Erythroblast (primary cell): ENCODE measurements around the gene SCN5A.

Experiments
- DNase-seq, 2 experiments: peaks; one replicate each; lab custom pipeline; 2025; lab: John Stamatoyannopoulos, UW
- GATA1 ChIP-seq: IDR thresholded peaks from 2 replicates; pipeline ENCODE4 v1.6.1; 2011; ENCODE audit warnings: low read depth, mild to moderate bottlenecking, control low read depth, low read length, moderate library complexity
- POLR2A ChIP-seq: IDR thresholded peaks from 2 replicates; pipeline ENCODE4 v1.6.1; 2011; ENCODE audit warnings: mild to moderate bottlenecking, low read length

Gene SCN5A

DNA sequence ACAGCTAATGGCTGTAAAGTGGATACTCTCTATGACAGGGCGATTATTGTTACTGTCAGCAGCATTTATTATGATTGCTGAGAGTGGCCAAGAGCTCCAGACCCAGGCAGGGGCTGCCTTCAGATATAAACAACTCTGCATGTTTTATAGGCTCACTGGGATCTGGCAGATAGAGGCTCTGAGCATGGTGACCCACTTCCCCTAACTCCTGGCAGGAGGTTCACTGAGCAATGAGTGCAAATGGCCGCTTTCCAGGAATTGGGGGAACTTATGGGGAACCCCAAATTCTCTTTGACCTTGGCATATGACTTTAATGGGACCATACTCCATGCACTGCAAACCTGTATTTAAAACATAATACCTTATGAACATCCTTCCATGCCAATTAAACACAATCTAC is 59.0 kb downstream of the SCN5A start:
- no peak for DNase-seq
- TF ChIP-seq GATA1 (no peak), POLR2A (no peak)

DNA sequence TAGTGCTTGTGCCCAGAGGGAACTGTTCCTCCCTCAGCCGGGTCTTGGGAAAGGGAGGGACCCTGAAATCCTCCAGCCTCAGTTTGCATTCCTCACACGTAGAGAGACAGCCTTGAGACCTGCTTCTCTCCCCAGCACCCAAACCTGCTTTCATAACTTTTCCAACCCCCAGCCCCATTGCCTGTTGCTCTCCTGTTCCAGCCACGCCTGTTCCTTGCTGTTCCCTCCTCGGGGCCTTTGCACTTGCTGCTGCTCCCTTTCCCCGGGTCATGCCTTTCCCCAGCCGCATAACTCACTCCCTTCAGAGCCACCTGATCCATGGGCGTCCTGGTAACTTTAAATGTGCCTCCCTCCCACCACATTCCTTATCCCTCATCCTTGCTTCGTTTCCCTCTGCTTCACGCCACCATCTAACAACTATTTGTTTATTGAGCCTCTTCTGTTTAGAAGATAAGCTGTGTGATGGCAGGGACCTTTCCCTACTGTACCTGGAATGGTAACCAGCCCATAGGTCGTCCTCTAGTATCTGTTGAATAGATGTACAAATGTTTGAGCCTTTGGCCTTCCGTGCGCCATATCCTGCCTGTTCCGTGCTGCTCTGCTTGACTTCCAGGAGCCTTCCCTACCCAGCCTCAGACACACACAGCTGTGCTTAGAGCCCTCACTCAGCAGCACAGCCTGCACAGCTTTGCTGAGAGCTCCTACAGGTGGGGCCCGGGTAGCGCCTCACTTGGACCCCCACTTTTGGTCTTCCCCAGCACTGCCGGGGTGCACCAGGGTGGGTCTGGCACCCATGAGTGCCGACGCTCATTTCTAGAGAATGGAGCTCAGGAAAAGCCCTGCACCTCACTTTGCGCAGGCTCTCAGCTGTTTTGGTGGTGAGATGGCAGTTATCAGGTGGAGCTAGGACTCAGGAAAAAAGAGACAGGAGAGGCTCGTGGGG is 60.2 kb downstream of the SCN5A start:
- DNase-seq, result no peak

GRCh38 chr3:38588371-38588971 is 61.0 kb downstream of the SCN5A start:
- TF ChIP-seq POLR2A (no peak), GATA1 (no peak)
- no peak for DNase-seq

More for the DNA sequence above, 60.2 kb downstream of the SCN5A start:
- TF ChIP-seq POLR2A (no peak), GATA1 (no peak)

DNA sequence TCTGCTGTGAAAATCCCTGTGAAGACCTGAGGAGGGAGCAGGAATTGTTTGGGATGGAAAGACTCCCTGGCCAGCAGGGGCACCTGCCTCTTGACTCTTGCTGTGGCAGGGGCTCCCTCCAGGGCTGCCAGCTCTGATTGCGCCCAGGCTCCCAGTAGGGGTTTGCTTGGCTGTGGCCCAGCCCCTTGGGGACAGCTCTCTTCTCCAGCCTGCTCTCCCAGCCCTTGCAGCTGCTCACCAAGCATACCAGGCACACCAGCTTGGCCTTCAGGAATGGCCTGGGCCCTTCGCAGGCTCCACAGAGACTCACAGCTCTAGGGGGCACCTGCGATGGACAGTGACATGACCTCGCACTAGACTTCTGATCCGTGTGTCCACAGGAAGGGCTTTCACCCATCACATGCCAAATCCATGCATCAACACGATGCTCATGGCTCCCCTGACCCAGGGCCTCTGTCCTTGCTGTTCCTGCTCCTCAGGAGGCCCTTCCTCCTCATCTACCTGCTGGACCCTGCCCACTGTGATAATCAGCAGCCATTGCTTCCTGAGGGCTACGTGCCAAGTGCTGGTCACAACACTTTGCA is 61.8 kb downstream of the SCN5A start:
- TF ChIP-seq POLR2A (no peak), GATA1 (no peak)
- DNase-seq, result no peak

- no peak for DNase-seq
- no peak for TF ChIP-seq GATA1
- no peak for TF ChIP-seq POLR2A
These were observed 62.7 kb downstream of the SCN5A start for GRCh38 chr3:38586546-38587520.

DNA sequence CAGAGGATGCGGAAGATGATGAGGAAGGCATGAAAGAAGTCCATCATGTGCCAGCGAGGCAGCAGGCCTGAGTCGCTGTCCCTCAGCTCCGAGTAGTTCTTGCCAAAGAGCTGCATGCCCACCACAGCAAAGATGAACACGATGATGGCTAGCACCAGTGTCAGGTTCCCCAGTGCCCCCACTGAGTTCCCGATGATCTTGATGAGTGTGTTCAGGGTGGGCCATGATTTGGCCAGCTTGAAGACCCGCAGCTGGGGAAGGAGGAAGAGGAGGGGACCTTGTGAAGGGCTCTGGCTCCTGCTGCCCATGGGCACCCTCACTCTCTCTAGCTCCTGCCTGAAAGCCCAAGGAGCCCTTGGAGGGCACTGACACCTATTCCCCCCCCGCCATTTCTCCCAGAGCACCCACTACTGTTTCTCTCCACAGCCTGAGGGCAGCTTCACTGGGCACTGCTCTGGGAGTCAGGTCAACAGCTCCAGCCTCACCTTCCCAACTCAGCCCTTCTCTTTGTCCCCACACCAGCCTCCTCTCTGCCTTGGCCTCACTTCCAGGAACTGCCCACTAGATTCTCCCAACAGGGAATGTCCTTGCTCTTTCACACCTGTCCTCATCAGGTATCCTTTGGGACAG is 63.6 kb downstream of the SCN5A start:
- DNase-seq, result no peak
- no peak for TF ChIP-seq GATA1

DNA sequence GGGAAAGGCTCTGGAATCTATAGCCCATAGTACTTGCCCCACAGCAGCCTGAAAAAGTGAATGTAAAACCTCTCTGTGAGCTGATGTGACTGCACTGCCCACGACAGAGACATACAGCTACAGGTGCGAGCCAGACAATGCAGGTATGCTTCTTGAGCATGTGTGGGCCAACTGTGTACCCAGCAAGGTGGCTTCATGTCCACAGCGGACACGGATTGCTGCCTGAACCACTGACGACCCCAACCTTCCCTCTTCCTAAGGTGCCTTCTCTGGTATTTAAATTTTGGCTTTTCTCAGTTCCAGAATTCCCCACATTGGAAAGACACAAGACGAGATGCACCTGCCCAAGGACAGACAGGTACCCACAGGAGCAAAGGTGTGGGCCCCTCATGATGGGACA is 65.8 kb downstream of the SCN5A start:
- no peak for DNase-seq
- TF ChIP-seq POLR2A, result no peak
- no peak for TF ChIP-seq GATA1

DNA sequence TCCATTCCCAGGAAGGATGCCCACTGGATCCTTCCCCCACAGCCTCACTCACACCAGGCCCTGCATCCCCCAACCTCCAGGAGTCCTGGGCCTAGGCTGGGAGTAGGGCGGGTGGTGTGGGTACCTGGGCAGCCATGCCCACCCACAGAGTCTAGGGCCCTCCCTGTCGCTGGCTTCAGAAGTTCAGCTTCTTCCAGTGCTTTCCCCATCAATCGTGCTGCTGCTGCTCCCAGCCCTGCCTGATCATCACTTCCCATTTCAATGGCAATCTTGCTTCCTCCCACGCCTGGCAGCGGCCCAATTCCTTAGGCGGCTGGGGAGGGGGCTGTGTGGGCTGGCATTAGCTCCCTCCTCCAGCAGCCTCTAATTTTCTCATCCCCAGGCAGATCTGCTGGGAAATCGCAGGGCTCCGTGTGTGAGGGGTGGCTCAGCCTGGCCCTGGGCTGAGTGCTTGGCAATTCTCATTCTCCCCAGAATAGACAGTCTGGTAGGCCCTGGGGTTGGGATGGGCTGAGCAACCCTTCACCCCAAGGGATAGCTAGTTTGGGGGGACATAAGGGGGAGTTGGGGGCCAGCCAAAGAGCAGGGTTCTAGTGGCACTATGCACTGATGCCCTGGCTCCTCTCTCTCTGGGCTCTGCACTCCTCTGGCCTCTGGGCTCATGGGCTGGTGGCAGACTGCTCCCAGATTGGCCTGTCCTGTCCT is 66.4 kb downstream of the SCN5A start:
- TF ChIP-seq GATA1 (no peak), POLR2A (no peak)
- no peak for DNase-seq

DNA sequence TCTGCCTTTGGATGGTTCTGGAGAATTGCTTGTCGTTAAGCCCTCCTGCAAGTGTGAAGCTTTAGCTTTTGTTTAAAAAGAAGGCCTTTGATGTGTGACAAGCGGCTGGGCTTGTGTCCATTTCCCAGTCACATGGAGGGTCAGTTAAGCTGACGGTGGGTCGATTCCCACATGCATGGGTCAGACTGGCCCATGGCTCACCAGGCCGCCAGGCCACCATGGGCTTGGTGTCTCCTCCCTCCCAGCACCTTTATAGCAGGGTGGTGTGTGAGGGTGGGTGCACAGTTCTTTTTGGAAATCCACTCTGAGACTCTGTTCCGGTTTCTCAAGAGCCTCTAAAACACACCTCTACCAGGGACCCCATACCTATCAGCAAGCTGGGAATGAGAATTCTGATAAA is 67.2 kb downstream of the SCN5A start:
- no peak for TF ChIP-seq GATA1
- TF ChIP-seq POLR2A, result no peak
- no peak for DNase-seq

DNA sequence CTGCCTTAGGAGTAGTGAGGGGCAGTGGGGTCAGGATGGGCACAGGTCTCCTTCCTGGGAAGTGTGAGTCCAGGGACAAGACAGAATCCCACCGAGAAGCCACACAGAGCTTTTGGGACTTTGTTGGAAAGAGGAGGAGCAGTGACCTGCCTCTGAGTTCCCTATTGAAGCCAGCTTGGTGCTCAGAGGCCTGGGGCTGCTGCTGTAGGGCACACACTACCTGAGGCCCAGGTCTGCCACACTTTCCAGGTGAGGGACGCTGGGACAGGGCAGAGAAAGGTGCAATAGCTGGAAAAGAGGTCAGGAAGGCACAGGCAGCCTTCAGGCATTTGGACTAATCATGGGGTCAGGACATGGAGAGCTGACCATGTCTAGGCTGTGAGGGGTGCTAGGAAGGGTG is 67.7 kb downstream of the SCN5A start:
- TF ChIP-seq POLR2A (no peak), GATA1 (no peak)
- no peak for DNase-seq

DNA sequence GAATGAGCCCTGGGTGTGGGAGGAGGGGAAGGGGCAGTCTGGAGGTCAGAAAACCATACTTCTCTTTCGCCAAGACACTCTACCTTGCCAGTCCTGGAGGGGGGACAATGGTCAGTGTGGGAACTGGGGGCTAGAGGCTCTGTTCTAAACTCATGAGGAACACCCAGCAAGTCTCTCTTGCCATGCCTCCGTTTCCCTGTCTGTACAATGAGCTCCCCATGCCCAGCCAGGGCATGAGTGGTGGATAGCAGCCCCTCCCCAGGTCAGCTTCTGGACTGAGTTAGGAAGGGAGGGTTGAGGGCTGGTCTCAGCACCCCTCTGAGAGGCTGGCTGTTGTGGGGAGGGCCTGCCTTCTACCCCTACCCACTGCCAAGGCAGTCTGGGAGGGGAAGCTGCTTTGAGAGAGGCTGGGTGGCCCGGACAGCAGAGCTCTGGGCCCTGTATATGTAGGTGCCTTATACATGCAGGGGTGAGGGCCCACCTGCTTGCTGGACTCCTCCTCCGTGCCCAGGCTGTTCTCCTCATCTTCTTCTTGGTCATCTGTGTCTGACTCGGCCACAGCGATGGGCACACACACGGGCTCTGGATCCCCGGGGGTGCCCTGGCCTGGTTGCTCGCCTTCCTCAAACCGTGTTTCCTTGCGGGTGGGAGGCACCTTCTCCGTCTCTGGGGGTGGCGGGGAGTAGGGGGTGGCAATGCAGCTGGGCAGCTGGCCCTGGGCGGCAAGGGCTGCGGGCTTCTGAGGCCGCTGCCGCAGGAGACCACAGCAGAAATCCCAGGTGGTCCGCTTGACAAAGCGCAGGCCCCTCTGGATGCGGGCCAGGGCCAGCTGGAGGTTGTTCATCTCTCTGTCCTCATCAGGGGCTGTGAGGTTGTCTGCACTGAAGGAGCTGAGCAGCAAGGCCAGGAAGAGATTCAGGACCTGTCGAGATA is 68.8 kb downstream of the SCN5A start:
- TF ChIP-seq GATA1 (no peak), POLR2A (no peak)
- no peak for DNase-seq
